ENCODE data around the gene WFDC5. TPM values are rescaled to one million over a fixed set of nuclear protein-coding genes. Genes with fewer than 3 reads are reported as not detected.

WFDC5 gene
- total and polyA plus RNA-seq, 9 of the 15 experiments (the other 6 are each of a cell fraction or from before 2014, with no cell fraction given): not detected

GRCh38 chr20:45153147-45153546, 38.2 kb upstream of the WFDC5 start:
- no peak overlapping the region for H3K4me3 ChIP-seq
- POLR2A ChIA-PET: no interaction called here

GRCh38 chr20:45152405-45152804, 37.4 kb upstream of the WFDC5 start:
- no peak overlapping the region for H3K9ac ChIP-seq (ENCODE audit: insufficient read depth in 1 of 2, low read depth in 2 of 2, low read length in 2 of 2)
- 0 out of 2 replicates have a peak, but pooled peaks cover 6% of the 10 kb centered on the region for H4K20me1 ChIP-seq (replicated peaks; ENCODE audit: control insufficient read depth, insufficient read depth, low read length)
- POLR2A ChIA-PET: no interaction called here
- no peaks in the 10 kb centered on the region for H3K36me3 ChIP-seq (ENCODE audit: control insufficient read depth, insufficient read depth, low read length)
- intact Hi-C loops (cut with micrococcal nuclease): no loop called here
- DNase-seq (ENCODE audit: extremely low read depth in 1 of 4, low spot score in 3 of 4) (no peak), FAIRE-seq (no peak), ATAC-seq (no peak)
- in situ Hi-C loops (cut with MboI): no loop called here
- whole genome bisulfite sequencing (ENCODE audit: insufficient coverage, low coverage, missing lambda C conversion rate): 5% methylated on average over 2 of the region's 2 CpGs
- no TSS peak for BruUV-seq (replicated peaks)
- H3K27ac ChIP-seq (ENCODE audit: extremely low read depth, low read depth, low read length): no peak overlapping the region
- H3K79me2 ChIP-seq (ENCODE audit: control insufficient read depth, insufficient read depth, low read length): no peaks in the 10 kb centered on the region
- no peak overlapping the region for H3K4me3 ChIP-seq
- H3K27me3 ChIP-seq (ENCODE audit: control insufficient read depth in 2 of 2, insufficient read depth in 2 of 2, low read length in 2 of 2): no peaks in the 10 kb centered on the region; a peak in 1 of 5 replicates
- CTCF ChIA-PET (ENCODE audit: low intra/inter-chr PET ratio): no interaction called here
- no peak overlapping the region for H2AFZ ChIP-seq (ENCODE audit: low read depth, low read length)
- H3K4me1 ChIP-seq (replicated peaks in 1 of 2; ENCODE audit: control insufficient read depth in 2 of 2, insufficient read depth in 2 of 2, low read length in 2 of 2): no peaks in the 10 kb centered on the region
- H3K9me3 ChIP-seq (replicated peaks; ENCODE audit: control insufficient read depth, insufficient read depth, low read depth, low read length): no peaks in the 10 kb centered on the region
- H3K4me2 ChIP-seq (ENCODE audit: insufficient read depth, low read length): no peak overlapping the region
- no peaks in the 10 kb centered on the region for H3K9me1 ChIP-seq (ENCODE audit: control insufficient read depth, insufficient read depth, low read length)
- TF ChIP-seq RBBP5 (IDR thresholded peaks at IDR 0.05; ENCODE audit: borderline replicate concordance, insufficient read depth, low read length, poor library complexity, severe bottlenecking) (no peak), SRSF3 (IDR thresholded peaks at IDR 0.05; ENCODE audit: insufficient read depth, low read length) (no peak), ZC3H8 (IDR thresholded peaks at IDR 0.05) (no peak), MIER1 (IDR thresholded peaks at IDR 0.05; ENCODE audit: low read depth) (no peak), CEBPZ (IDR thresholded peaks at IDR 0.05; ENCODE audit: borderline replicate concordance, low read depth, low read length) (no peak), NR1H2 (CRISPR knock-in tag; IDR thresholded peaks at IDR 0.05) (no peak), FOXM1 (IDR thresholded peaks at IDR 0.05; ENCODE audit: low read depth) (no peak), FOXM1 (CRISPR knock-in tag; IDR thresholded peaks at IDR 0.05; ENCODE audit: low read depth) (no peak), ZNF644 (tag; IDR thresholded peaks at IDR 0.05; ENCODE audit: low read depth) (no peak), ZFP1 (CRISPR knock-in tag; IDR thresholded peaks at IDR 0.05) (no peak), DDX20 (tag; IDR thresholded peaks at IDR 0.05; ENCODE audit: low read depth) (no peak), CXXC5 (CRISPR knock-in tag; IDR thresholded peaks at IDR 0.05) (no peak), SIN3B (IDR thresholded peaks at IDR 0.05; ENCODE audit: low read depth) (no peak)

More at GRCh38 chr20:45153147-45153546, 38.2 kb upstream of the WFDC5 start:
- ATAC-seq: no peak
- intact Hi-C loops (cut with micrococcal nuclease) (no loop called here), in situ Hi-C loops (cut with MboI) (no loop called here)
- Histone ChIP-seq H3K79me2 (ENCODE audit: control insufficient read depth, insufficient read depth, low read length) (no peaks in the 10 kb centered on the region), H3K9ac (ENCODE audit: insufficient read depth in 1 of 2, low read depth in 2 of 2, low read length in 2 of 2) (no peak overlapping the region), H3K27ac (ENCODE audit: extremely low read depth, low read depth, low read length) (no peak overlapping the region), H3K9me3 (replicated peaks; ENCODE audit: control insufficient read depth, insufficient read depth, low read depth, low read length) (no peaks in the 10 kb centered on the region), H3K27me3 (ENCODE audit: control insufficient read depth in 2 of 2, insufficient read depth in 2 of 2, low read length in 2 of 2) (no peaks in the 10 kb centered on the region; a peak in 1 of 5 replicates), H3K4me2 (ENCODE audit: insufficient read depth, low read length) (no peak overlapping the region), H3K36me3 (ENCODE audit: control insufficient read depth, insufficient read depth, low read length) (no peaks in the 10 kb centered on the region), H3K4me1 (replicated peaks in 1 of 2; ENCODE audit: control insufficient read depth in 2 of 2, insufficient read depth in 2 of 2, low read length in 2 of 2) (no peaks in the 10 kb centered on the region), H3K9me1 (ENCODE audit: control insufficient read depth, insufficient read depth, low read length) (no peaks in the 10 kb centered on the region), H2AFZ (ENCODE audit: low read depth, low read length) (no peak overlapping the region), H4K20me1 (replicated peaks; ENCODE audit: control insufficient read depth, insufficient read depth, low read length) (0 out of 2 replicates have a peak, but pooled peaks cover 6% of the 10 kb centered on the region)
- FAIRE-seq: no peak
- BruUV-seq (replicated peaks): no TSS peak
- 4% methylated on average over 3 of the region's 3 CpGs for WGBS (ENCODE audit: insufficient coverage, low coverage, missing lambda C conversion rate)
- TF ChIP-seq NFXL1 (CRISPR knock-in tag; IDR thresholded peaks at IDR 0.05) (no peak), HNRNPLL (IDR thresholded peaks at IDR 0.05; ENCODE audit: low read depth, low read length, poor library complexity, severe bottlenecking) (no peak)
- DNase-seq (ENCODE audit: extremely low read depth in 1 of 4, low spot score in 3 of 4): no peak
- CTCF ChIA-PET (ENCODE audit: low intra/inter-chr PET ratio): no interaction called here

Data from K562 (cell line).